Fibroblast of lung (primary cell): ENCODE results near the gene NFATC3. TPM values are rescaled to one million over a fixed set of nuclear protein-coding genes. Genes with fewer than 3 reads are reported as not detected.

Experiments used
- DNase-seq, 2 donors: peaks; one replicate each; pipeline versions ENCODE4 v3.0.0 to v3.0.0-alpha.2; 2010; ENCODE audit warnings: low read depth in 2 of 2
- H2AFZ ChIP-seq: 2 replicates; pipeline ENCODE4 v1.5.1; 2012; ENCODE audit warnings: low read length, control low read depth, inconsistent platforms
- H3K27ac ChIP-seq: 2 replicates; pipeline ENCODE4 v1.5.1; 2011; ENCODE audit warnings: low read length, control low read depth; ENCODE audit not compliant: insufficient read depth
- H3K27me3 ChIP-seq: 2 replicates; pipeline ENCODE4 v1.5.1; 2011; ENCODE audit warnings: mild to moderate bottlenecking, low read length; ENCODE audit not compliant: control insufficient read depth, insufficient read depth
- H3K36me3 ChIP-seq: 2 replicates; pipeline ENCODE4 v1.5.1; 2011; ENCODE audit warnings: low read length; ENCODE audit not compliant: control insufficient read depth, insufficient read depth
- H3K4me1 ChIP-seq: 2 replicates; pipeline ENCODE4 v1.5.1; 2011; ENCODE audit warnings: low read length; ENCODE audit not compliant: control insufficient read depth, insufficient read depth; ENCODE audit errors: extremely low read depth
- H3K4me2 ChIP-seq: 2 replicates; pipeline ENCODE4 v1.5.1; 2011; ENCODE audit warnings: low read length, control low read depth; ENCODE audit not compliant: insufficient read depth; ENCODE audit errors: extremely low read depth
- H3K4me3 ChIP-seq, 4 experiments: fragments of 200-600 bp in 1 of 4; sonication (generic) in 1 of 4; replicated peaks in 1 of 4; 2 replicates each; pipeline ENCODE4 v1.5.1; 2011 to 2016; ENCODE audit warnings: low read length in 4 of 4, low read depth in 3 of 4, mild to moderate bottlenecking in 3 of 4, control low read depth in 2 of 4, inconsistent platforms in 1 of 4, mixed read lengths in 1 of 4; ENCODE audit not compliant: insufficient read depth in 1 of 4; ENCODE audit errors: control extremely low read depth in 1 of 4
- H3K79me2 ChIP-seq: 2 replicates; pipeline ENCODE4 v1.5.1; 2012; ENCODE audit warnings: mild to moderate bottlenecking, low read length, inconsistent platforms; ENCODE audit not compliant: control insufficient read depth, insufficient read depth
- H3K9ac ChIP-seq: 2 replicates; pipeline ENCODE4 v1.5.1; 2011; ENCODE audit warnings: mild to moderate bottlenecking, low read length, control low read depth; ENCODE audit not compliant: insufficient read depth
- H3K9me3 ChIP-seq: 2 replicates; pipeline ENCODE4 v1.5.1; 2012; ENCODE audit warnings: low read depth, low read length; ENCODE audit not compliant: control insufficient read depth, insufficient read depth
- H4K20me1 ChIP-seq: 2 replicates; pipeline ENCODE4 v1.5.1; 2011; ENCODE audit warnings: low read length; ENCODE audit not compliant: control insufficient read depth, insufficient read depth; ENCODE audit errors: extremely low read depth
- CTCF ChIP-seq, 2 donors: IDR thresholded peaks in 1 of 2; conservative IDR thresholded peaks in 1 of 2; 1 replicate in 1 of 2; 2 replicates in 1 of 2; pipeline ENCODE4 v1.5.1; 2011 to 2012; ENCODE audit warnings: low read length in 2 of 2, control low read depth in 1 of 2, inconsistent platforms in 1 of 2, low read depth in 1 of 2, mild to moderate bottlenecking in 1 of 2
- EZH2 ChIP-seq: IDR thresholded peaks from 2 replicates; pipeline ENCODE4 v1.5.1; 2012; ENCODE audit warnings: low read length, control low read depth, mild to moderate bottlenecking; ENCODE audit errors: missing control alignments
- polyA plus RNA-seq, 2 donors: library from polyadenylated mRNA; depleted of rRNA in 1 of 2; stranded (reverse) in 1 of 2; unstranded in 1 of 2; fragments of >200 nt; gene quantifications; 2 replicates each; pipeline ENCODE4 v1.2.1, GENCODE V29; 2011 to 2012; ENCODE audit warnings: missing spikeins in 1 of 2
- total RNA-seq: library from RNA; depleted of rRNA; stranded (reverse); fragments of >200 nt; gene quantifications from 2 replicates; pipeline ENCODE4 v1.2.1, GENCODE V29; 2014

Gene NFATC3
- total and polyA plus RNA-seq, 2 donors (not counting 1 experiment from before 2014, with no cell fraction given): 9.6 to 10.6 TPM

GRCh38 chr16:68276223-68276622 is 191.1 kb downstream of the NFATC3 start:
- peaks cover 5% of the 10 kb centered on the region for H3K36me3 ChIP-seq
- no peaks in the 10 kb centered on the region for H3K27me3 ChIP-seq
- DNase-seq: no peak
- H3K9me3 ChIP-seq: no peaks in the 10 kb centered on the region
- H3K27ac ChIP-seq: no peak overlapping the region
- H3K4me2 ChIP-seq: no peak overlapping the region
- H3K9ac ChIP-seq: no peak overlapping the region
- TF ChIP-seq CTCF (conservative IDR thresholded peaks at IDR 0.05 in 1 of 2, IDR thresholded peaks at IDR 0.05 in 1 of 2; ENCODE audit: low read depth in 1 of 2, low read length in 2 of 2) (no peak), EZH2 (no peak)
- H3K79me2 ChIP-seq: peaks cover 16% of the 10 kb centered on the region
- H4K20me1 ChIP-seq: no peaks in the 10 kb centered on the region
- no peak overlapping the region for H3K4me3 ChIP-seq
- H3K4me1 ChIP-seq: no peaks in the 10 kb centered on the region
- H2AFZ ChIP-seq: no peak overlapping the region

Other genes starting within 250 kb of the NFATC3 start
- gene THAP11, start 243.1 kb upstream of the NFATC3 start, total RNA-seq: 37.7 and 42.9 TPM in 2 replicates
- gene THAP11, start 243.1 kb upstream of the NFATC3 start, polyA plus RNA-seq: 15.8 and 16.0 TPM in 2 replicates
- gene NUTF2, start 238.4 kb upstream of the NFATC3 start, total RNA-seq: 127 TPM in 2 replicates
- 310 and 410 TPM in 2 replicates for gene NUTF2, start 238.4 kb upstream of the NFATC3 start, polyA plus RNA-seq
- gene CENPT, start 237.7 kb upstream of the NFATC3 start, total RNA-seq: 15.4 and 23.1 TPM in 2 replicates
- 30.2 and 40.2 TPM in 2 replicates for gene CENPT, start 237.7 kb upstream of the NFATC3 start, polyA plus RNA-seq
- gene EDC4, start 212.3 kb upstream of the NFATC3 start, total RNA-seq: 38.0 and 49.4 TPM in 2 replicates
- gene EDC4, start 212.3 kb upstream of the NFATC3 start, polyA plus RNA-seq: 27.4 and 35.0 TPM in 2 replicates
- 0.17 TPM in 1 of 2 replicates, not detected in the other for gene NRN1L, start 200.5 kb upstream of the NFATC3 start, total RNA-seq
- 0.09 and 0.10 TPM in 2 replicates for gene NRN1L, start 200.5 kb upstream of the NFATC3 start, polyA plus RNA-seq
- 11.8 and 13.4 TPM in 2 replicates for gene PSKH1, start 192.1 kb upstream of the NFATC3 start, total RNA-seq
- 14.2 and 15.4 TPM in 2 replicates for gene PSKH1, start 192.1 kb upstream of the NFATC3 start, polyA plus RNA-seq
- 0.26 and 0.33 TPM in 2 replicates for gene CTRL, start 153.5 kb upstream of the NFATC3 start, total RNA-seq
- gene CTRL, start 153.5 kb upstream of the NFATC3 start, polyA plus RNA-seq: 0.14 and 0.53 TPM in 2 replicates
- 53.2 and 66.9 TPM in 2 replicates for gene PSMB10, start 148.5 kb upstream of the NFATC3 start, total RNA-seq
- 18.1 and 21.7 TPM in 2 replicates for gene PSMB10, start 148.5 kb upstream of the NFATC3 start, polyA plus RNA-seq
- gene LCAT, start 141.2 kb upstream of the NFATC3 start, total RNA-seq: 3.3 and 6.4 TPM in 2 replicates
- 4.5 and 5.8 TPM in 2 replicates for gene LCAT, start 141.2 kb upstream of the NFATC3 start, polyA plus RNA-seq
- 60.4 and 120 TPM in 2 replicates for gene SLC12A4, start 116.7 kb upstream of the NFATC3 start, total RNA-seq
- gene SLC12A4, start 116.7 kb upstream of the NFATC3 start, polyA plus RNA-seq: 41.4 and 42.2 TPM in 2 replicates
- not detected in 2 replicates for gene DPEP3, start 104.9 kb upstream of the NFATC3 start, total RNA-seq
- gene DPEP3, start 104.9 kb upstream of the NFATC3 start, polyA plus RNA-seq: not detected in 2 replicates
- gene DPEP2, start 85.9 kb upstream of the NFATC3 start, total RNA-seq: not detected in 2 replicates
- gene DPEP2, start 85.9 kb upstream of the NFATC3 start, polyA plus RNA-seq: not detected in 2 replicates
- not detected in 2 replicates for gene DPEP2NB, start 69.5 kb upstream of the NFATC3 start, total RNA-seq
- gene DPEP2NB, start 69.5 kb upstream of the NFATC3 start, polyA plus RNA-seq: not detected in 2 replicates
- 10.7 and 12.3 TPM in 2 replicates for gene DDX28, start 62.1 kb upstream of the NFATC3 start, total RNA-seq
- gene DDX28, start 62.1 kb upstream of the NFATC3 start, polyA plus RNA-seq: 5.3 and 8.6 TPM in 2 replicates
- 12.3 and 16.8 TPM in 2 replicates for gene DUS2, start 62.1 kb upstream of the NFATC3 start, total RNA-seq
- gene DUS2, start 62.1 kb upstream of the NFATC3 start, polyA plus RNA-seq: 10.2 and 15.5 TPM in 2 replicates
- under 0.01 and 0.17 TPM in 2 replicates for gene ESRP2, start 150.8 kb downstream of the NFATC3 start, total RNA-seq
- gene ESRP2, start 150.8 kb downstream of the NFATC3 start, polyA plus RNA-seq: 0.08 and 0.10 TPM in 2 replicates
- gene PLA2G15, start 160.0 kb downstream of the NFATC3 start, total RNA-seq: 14.9 and 28.7 TPM in 2 replicates
- 19.6 and 22.2 TPM in 2 replicates for gene PLA2G15, start 160.0 kb downstream of the NFATC3 start, polyA plus RNA-seq
- gene SLC7A6, start 179.2 kb downstream of the NFATC3 start, total RNA-seq: 8.5 and 11.9 TPM in 2 replicates
- gene SLC7A6, start 179.2 kb downstream of the NFATC3 start, polyA plus RNA-seq: 16.0 and 19.0 TPM in 2 replicates
- gene SLC7A6OS, start 225.6 kb downstream of the NFATC3 start, total RNA-seq: 16.4 and 19.5 TPM in 2 replicates
- gene SLC7A6OS, start 225.6 kb downstream of the NFATC3 start, polyA plus RNA-seq: 8.7 and 10.0 TPM in 2 replicates
- gene PRMT7, start 225.6 kb downstream of the NFATC3 start, total RNA-seq: 39.3 and 44.4 TPM in 2 replicates
- 24.0 and 34.0 TPM in 2 replicates for gene PRMT7, start 225.6 kb downstream of the NFATC3 start, polyA plus RNA-seq